NCI-H446 (cell line): ENCODE data around the gene ZNF516.

Source experiments
- DNase-seq, 2 experiments: peaks; one replicate each; lab custom pipeline; 2025; lab: John Stamatoyannopoulos, UW

The ZNF516 gene

GRCh38 chr18:76453932-76454331 lies 41.1 kb downstream of the ZNF516 start:
- DNase-seq = no peak

GRCh38 chr18:76453057-76453561 lies 41.9 kb downstream of the ZNF516 start:
- no peak for DNase-seq

GRCh38 chr18:76452357-76452756 lies 42.7 kb downstream of the ZNF516 start:
- DNase-seq = no peak

- DNase-seq = no peak
These were observed 43.4 kb downstream of the ZNF516 start for GRCh38 chr18:76451396-76452331.

GRCh38 chr18:76450452-76451395 lies 44.3 kb downstream of the ZNF516 start:
- no peak for DNase-seq

- DNase-seq = no peak
These were observed 46.0 kb downstream of the ZNF516 start for GRCh38 chr18:76449111-76449453.

GRCh38 chr18:76448256-76449110 lies 46.6 kb downstream of the ZNF516 start:
- DNase-seq = no peak

- DNase-seq = no peak
These were observed 47.7 kb downstream of the ZNF516 start for GRCh38 chr18:76447258-76447890.

GRCh38 chr18:76446321-76447257 lies 48.5 kb downstream of the ZNF516 start:
- DNase-seq = no peak

- no peak for DNase-seq
These were observed 49.3 kb downstream of the ZNF516 start for GRCh38 chr18:76445741-76446232.

GRCh38 chr18:76445275-76445674 lies 49.8 kb downstream of the ZNF516 start:
- DNase-seq = no peak

- DNase-seq = no peak
These were observed 50.5 kb downstream of the ZNF516 start for GRCh38 chr18:76444446-76445105.

- no peak for DNase-seq
These were observed 51.3 kb downstream of the ZNF516 start for GRCh38 chr18:76443519-76444445.

- DNase-seq = no peak
These were observed 52.5 kb downstream of the ZNF516 start for GRCh38 chr18:76442413-76443171.

GRCh38 chr18:76441668-76442412 lies 53.2 kb downstream of the ZNF516 start:
- no peak for DNase-seq

- DNase-seq = no peak
These were observed 53.9 kb downstream of the ZNF516 start for GRCh38 chr18:76441002-76441667.
